Tibial artery (tissue), 4 donors: ENCODE results near the gene YIPF6.
"Not testable (repeated sequence)": the region's sequence is repeated elsewhere in the genome, so short reads cannot be mapped to it uniquely, and the experiment has no call there.

Experiments
- DNase-seq, 2 donors: peaks; one replicate each; pipeline ENCODE4 v3.0.0-alpha.2; 2019
- H3K27ac ChIP-seq, 2 donors: fragments of 200-600 bp; sonication (generic) in 1 of 2; 1 replicate in 1 of 2; 2 replicates in 1 of 2; pipeline ENCODE4 v1.5.1; 2018 to 2019; ENCODE audit warnings: mild to moderate bottlenecking in 1 of 2
- H3K27me3 ChIP-seq, 2 donors: fragments of 200-600 bp; sonication (generic) in 1 of 2; one replicate each; pipeline versions ENCODE4 v1.5.1 to v1.6.0; 2016 to 2019
- H3K36me3 ChIP-seq, 3 donors: fragments of 200-600 bp; sonication (generic) in 2 of 3; one replicate each; pipeline ENCODE4 v1.5.1; 2016 to 2019; ENCODE audit warnings: mild to moderate bottlenecking in 2 of 3
- H3K4me1 ChIP-seq, 4 donors: fragments of 200-600 bp; sonication (generic) in 2 of 4; 1 replicate in 3 of 4; 2 replicates in 1 of 4; pipeline ENCODE4 v1.5.1; 2016 to 2019
- H3K4me3 ChIP-seq, 2 donors: fragments of 200-600 bp; sonication (generic) in 1 of 2; 1 replicate in 1 of 2; 2 replicates in 1 of 2; pipeline ENCODE4 v1.5.1; 2018 to 2019; ENCODE audit warnings: mild to moderate bottlenecking in 2 of 2
- H3K9me3 ChIP-seq, 3 donors: fragments of 200-600 bp; sonication (generic) in 1 of 3; one replicate each; pipeline ENCODE4 v1.5.1; 2016 to 2019
- intact Hi-C: fragments of 100-400 bp; cut with DNase I; formaldehyde crosslinking; loops from one replicate; pipeline ENCODE4 v1.15.0; 2023; ENCODE audit warnings: low total_unique reads
- TF ChIP-seq, protein P1 (sequence below), 2 experiments: fragments of 200-600 bp in 1 of 2; fragments of 450-650 bp in 1 of 2; IDR thresholded peaks; one replicate each; pipeline ENCODE4 v1.5.1; 2017 to 2019; ENCODE audit warnings: antibody characterized with exemption in 2 of 2, mild to moderate bottlenecking in 1 of 2, moderate library complexity in 1 of 2

YIPF6 gene

DNA sequence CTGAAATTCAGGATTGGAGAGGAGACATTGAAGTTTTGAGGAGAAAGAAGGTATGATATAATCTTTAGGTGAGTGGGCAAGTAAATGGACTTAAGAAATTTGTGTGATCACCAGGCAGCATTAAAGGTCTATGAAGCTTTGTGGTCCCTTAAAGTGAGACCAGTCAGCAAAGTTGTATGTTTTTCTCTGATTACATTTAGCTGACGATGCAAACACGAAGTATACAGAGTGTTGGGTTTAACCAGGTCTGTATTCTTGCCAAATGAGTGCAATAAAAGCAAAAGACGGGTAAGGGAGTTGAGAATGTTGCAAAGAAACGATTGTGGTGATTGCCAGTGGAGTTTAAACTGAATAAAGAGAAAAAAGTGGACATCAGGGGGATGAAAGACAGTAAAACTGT lies 11.6 kb upstream of the YIPF6 start:
- H3K9me3 ChIP-seq: no peaks in the 10 kb centered on the region
- DNase-seq: no peak
- intact Hi-C loops: no loop called here

GRCh38 chrX:68487924-68488323 lies 10.9 kb upstream of the YIPF6 start:
- H3K4me3 ChIP-seq: no peak overlapping the region
- H3K9me3 ChIP-seq: no peaks in the 10 kb centered on the region
- H3K36me3 ChIP-seq: no peaks in the 10 kb centered on the region
- TF ChIP-seq, protein P1, sequence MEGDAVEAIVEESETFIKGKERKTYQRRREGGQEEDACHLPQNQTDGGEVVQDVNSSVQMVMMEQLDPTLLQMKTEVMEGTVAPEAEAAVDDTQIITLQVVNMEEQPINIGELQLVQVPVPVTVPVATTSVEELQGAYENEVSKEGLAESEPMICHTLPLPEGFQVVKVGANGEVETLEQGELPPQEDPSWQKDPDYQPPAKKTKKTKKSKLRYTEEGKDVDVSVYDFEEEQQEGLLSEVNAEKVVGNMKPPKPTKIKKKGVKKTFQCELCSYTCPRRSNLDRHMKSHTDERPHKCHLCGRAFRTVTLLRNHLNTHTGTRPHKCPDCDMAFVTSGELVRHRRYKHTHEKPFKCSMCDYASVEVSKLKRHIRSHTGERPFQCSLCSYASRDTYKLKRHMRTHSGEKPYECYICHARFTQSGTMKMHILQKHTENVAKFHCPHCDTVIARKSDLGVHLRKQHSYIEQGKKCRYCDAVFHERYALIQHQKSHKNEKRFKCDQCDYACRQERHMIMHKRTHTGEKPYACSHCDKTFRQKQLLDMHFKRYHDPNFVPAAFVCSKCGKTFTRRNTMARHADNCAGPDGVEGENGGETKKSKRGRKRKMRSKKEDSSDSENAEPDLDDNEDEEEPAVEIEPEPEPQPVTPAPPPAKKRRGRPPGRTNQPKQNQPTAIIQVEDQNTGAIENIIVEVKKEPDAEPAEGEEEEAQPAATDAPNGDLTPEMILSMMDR (IDR thresholded peaks at IDR 0.05): no peak
- intact Hi-C loops: no loop called here
- no peak for DNase-seq
- H3K4me1 ChIP-seq: no peaks in the 10 kb centered on the region
- H3K27ac ChIP-seq: no peak overlapping the region
- no peaks in the 10 kb centered on the region for H3K27me3 ChIP-seq

More for the DNA sequence above, 11.6 kb upstream of the YIPF6 start:
- Histone ChIP-seq H3K27ac (no peak overlapping the region), H3K4me3 (no peak overlapping the region), H3K27me3 (no peaks in the 10 kb centered on the region), H3K36me3 (no peaks in the 10 kb centered on the region), H3K4me1 (no peaks in the 10 kb centered on the region)
- TF ChIP-seq, protein P1 (IDR thresholded peaks at IDR 0.05): no peak

DNA sequence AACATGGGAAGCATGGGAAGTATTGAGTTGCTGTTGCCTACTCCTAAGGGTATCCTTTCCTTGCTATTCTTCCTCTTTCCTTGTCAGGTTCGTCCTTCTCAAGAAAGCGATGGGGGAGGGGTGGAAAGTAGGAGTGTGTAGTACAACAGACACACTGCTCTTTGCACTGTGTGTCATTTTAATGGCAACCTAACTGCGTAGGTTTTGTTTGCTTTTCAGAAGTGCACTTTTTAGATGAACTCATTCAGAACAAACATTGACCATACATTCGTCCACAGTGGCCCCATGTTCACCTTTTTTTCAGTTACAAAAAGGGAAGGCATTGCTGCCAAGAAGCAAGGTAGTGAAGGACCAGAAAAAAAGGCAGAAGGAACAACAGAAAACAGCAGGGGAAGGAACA lies 10.2 kb upstream of the YIPF6 start:
- DNase-seq: no peak
- Histone ChIP-seq H3K36me3 (no peaks in the 10 kb centered on the region), H3K4me3 (no peak overlapping the region), H3K27ac (no peak overlapping the region), H3K9me3 (no peaks in the 10 kb centered on the region), H3K27me3 (no peaks in the 10 kb centered on the region), H3K4me1 (no peaks in the 10 kb centered on the region)
- intact Hi-C loops: no loop called here
- TF ChIP-seq, protein P1 (IDR thresholded peaks at IDR 0.05): no peak

GRCh38 chrX:68490644-68491043 lies 8.2 kb upstream of the YIPF6 start:
- no peaks in the 10 kb centered on the region for H3K27me3 ChIP-seq
- intact Hi-C loops: no loop called here
- H3K27ac ChIP-seq: no peak overlapping the region
- no peaks in the 10 kb centered on the region for H3K9me3 ChIP-seq
- no peaks in the 10 kb centered on the region for H3K4me1 ChIP-seq
- TF ChIP-seq, protein P1 (IDR thresholded peaks at IDR 0.05): no peak
- H3K36me3 ChIP-seq: no peaks in the 10 kb centered on the region
- DNase-seq: no peak
- no peak overlapping the region for H3K4me3 ChIP-seq

DNA sequence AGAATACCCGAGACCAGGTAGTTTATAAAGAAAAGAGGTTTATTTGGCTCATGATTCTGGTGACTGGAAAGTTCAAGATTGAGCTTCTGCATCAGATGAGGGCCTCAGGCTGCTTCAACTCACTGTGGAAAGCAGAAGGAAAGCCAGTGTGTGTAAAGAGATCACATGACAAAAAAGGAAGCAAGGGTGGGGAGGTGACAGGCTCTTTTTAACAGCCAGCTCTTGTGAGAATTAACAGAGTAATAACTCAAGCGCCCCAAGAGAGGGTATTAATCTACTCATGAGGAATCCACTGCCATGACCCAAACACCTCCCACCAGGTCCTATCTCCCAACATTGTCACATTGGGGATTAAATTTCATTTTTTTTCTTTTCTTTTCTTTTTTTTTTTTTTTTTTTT lies 6.3 kb upstream of the YIPF6 start:
- intact Hi-C loops: no loop called here

DNA sequence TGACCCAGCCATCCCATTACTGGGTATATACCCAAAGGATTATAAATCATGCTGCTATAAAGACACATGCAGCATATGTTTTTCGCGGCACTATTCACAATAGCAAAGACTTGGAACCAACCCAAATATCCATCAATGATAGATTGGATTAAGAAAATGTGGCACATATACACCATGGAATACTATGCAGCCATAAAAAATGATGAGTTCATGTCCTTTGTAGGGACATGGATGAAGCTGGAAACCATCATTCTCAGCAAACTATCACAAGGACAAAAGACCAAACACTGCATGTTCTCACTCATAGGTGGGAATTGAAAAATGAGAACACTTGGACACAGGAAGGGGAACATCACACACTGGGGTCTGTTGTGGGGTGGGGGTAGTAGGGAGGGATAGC lies 5.1 kb upstream of the YIPF6 start:
- H3K4me1 ChIP-seq, H3K4me3 ChIP-seq, H3K9me3 ChIP-seq, intact Hi-C loops, H3K36me3 ChIP-seq, H3K27ac ChIP-seq, DNase-seq, H3K27me3 ChIP-seq: not testable (repeated sequence)

More for the DNA sequence above, 6.3 kb upstream of the YIPF6 start:
- Histone ChIP-seq H3K36me3 (no peaks in the 10 kb centered on the region), H3K9me3 (no peaks in the 10 kb centered on the region), H3K27me3 (no peaks in the 10 kb centered on the region), H3K4me3 (no peak overlapping the region), H3K4me1 (no peaks in the 10 kb centered on the region), H3K27ac (no peak overlapping the region)
- no peak for DNase-seq
- TF ChIP-seq, protein P1 (IDR thresholded peaks at IDR 0.05): no peak
